Suppressor macrophage (primary cell): ENCODE measurements around the gene PLXNA4.
"Not testable (repeated sequence)": the region's sequence is repeated elsewhere in the genome, so short reads cannot be mapped to it uniquely, and the experiment has no call there.

Source experiments
- DNase-seq, 4 experiments: peaks; one replicate each; pipeline ENCODE4 v3.0.0-alpha.2; 2020 to 2022
- total RNA-seq, 17 experiments: gene quantifications; one replicate each; lab custom pipeline; 2026; ENCODE audit warnings: mixed read lengths in 6 of 17, inconsistent platforms in 3 of 17; lab: John Stamatoyannopoulos, UW

The PLXNA4 gene
- 0 to 7.3 (median 0.07) reads per million in 17 experiments for total RNA-seq

- no peak for DNase-seq
Measured at GRCh38 chr7:132575982-132576720, at the start of gene PLXNA4. Gene PLXNA4 (minus strand): TSS chr7:132576470. CDS start chr7:132508693, 67,777 bp downstream.

- no peak for DNase-seq
Measured at GRCh38 chr7:132625651-132626050, 49.4 kb upstream of the PLXNA4 start.

- no peak for DNase-seq
Measured at GRCh38 chr7:132622081-132622480, 45.8 kb upstream of the PLXNA4 start.

- no peak for DNase-seq
Measured at GRCh38 chr7:132619967-132620366, 43.7 kb upstream of the PLXNA4 start.

- DNase-seq, result no peak
Measured at GRCh38 chr7:132618956-132619305, 42.7 kb upstream of the PLXNA4 start.

- DNase-seq, result no peak
Measured at GRCh38 chr7:132618271-132618955, 42.1 kb upstream of the PLXNA4 start.

GRCh38 chr7:132614428-132615318 is 38.4 kb upstream of the PLXNA4 start:
- peak; percentile 60 to 80 (median 72) for DNase-seq

GRCh38 chr7:132613737-132614136 is 37.5 kb upstream of the PLXNA4 start:
- no peak for DNase-seq

- no peak for DNase-seq
Measured at GRCh38 chr7:132610995-132611394, 34.7 kb upstream of the PLXNA4 start.

- DNase-seq, result no peak
Measured at GRCh38 chr7:132609906-132610520, 33.7 kb upstream of the PLXNA4 start.

- no peak for DNase-seq
Measured at GRCh38 chr7:132609222-132609621, 33.0 kb upstream of the PLXNA4 start.

- DNase-seq, result no peak
Measured at GRCh38 chr7:132608523-132608922, 32.3 kb upstream of the PLXNA4 start.

- no peak for DNase-seq
Measured at GRCh38 chr7:132607656-132608055, 31.4 kb upstream of the PLXNA4 start.

GRCh38 chr7:132604121-132604520 is 27.9 kb upstream of the PLXNA4 start:
- no peak for DNase-seq

- no peak for DNase-seq
Measured at GRCh38 chr7:132603220-132603833, 27.1 kb upstream of the PLXNA4 start.

- DNase-seq, result no peak
Measured at GRCh38 chr7:132601783-132602182, 25.5 kb upstream of the PLXNA4 start.

- no peak for DNase-seq
Measured at GRCh38 chr7:132596588-132596987, 20.3 kb upstream of the PLXNA4 start.

GRCh38 chr7:132594741-132595140 is 18.5 kb upstream of the PLXNA4 start:
- not testable (repeated sequence) for DNase-seq

- no peak for DNase-seq
Measured at GRCh38 chr7:132592936-132593335, 16.7 kb upstream of the PLXNA4 start.

- no peak for DNase-seq
Measured at GRCh38 chr7:132592231-132592920, 16.1 kb upstream of the PLXNA4 start.

- DNase-seq, result no peak
Measured at GRCh38 chr7:132590162-132590561, 13.9 kb upstream of the PLXNA4 start.

GRCh38 chr7:132588596-132588995 is 12.3 kb upstream of the PLXNA4 start:
- DNase-seq, result no peak
